SK-MEL-5 (cell line): ENCODE measurements around the gene FIZ1. TPM values are rescaled to one million over a fixed set of nuclear protein-coding genes. Genes with fewer than 3 reads are reported as not detected.

Experiments
- DNase-seq: peaks from one replicate; pipeline ENCODE4 v3.0.0-alpha.2; 2016; ENCODE audit warnings: low read depth, low spot score
- in situ Hi-C: cut with HindIII; loops from 2 replicates; pipeline ENCODE4 v1.10.0; 2016; ENCODE audit warnings: low sequenced_read_pairs, high pct_unique_total_duplicates, low pct_unique_long_range_greater_than_20kb
- total RNA-seq: library from RNA; depleted of rRNA; stranded (reverse); fragments of >200 nt; shearing (Covaris generic); gene quantifications from 2 replicates; pipeline ENCODE4 v1.2.3, GENCODE V29; 2014

The FIZ1 gene
- total RNA-seq, 1 experiment from 2014 or later: 1.9 TPM

DNA sequence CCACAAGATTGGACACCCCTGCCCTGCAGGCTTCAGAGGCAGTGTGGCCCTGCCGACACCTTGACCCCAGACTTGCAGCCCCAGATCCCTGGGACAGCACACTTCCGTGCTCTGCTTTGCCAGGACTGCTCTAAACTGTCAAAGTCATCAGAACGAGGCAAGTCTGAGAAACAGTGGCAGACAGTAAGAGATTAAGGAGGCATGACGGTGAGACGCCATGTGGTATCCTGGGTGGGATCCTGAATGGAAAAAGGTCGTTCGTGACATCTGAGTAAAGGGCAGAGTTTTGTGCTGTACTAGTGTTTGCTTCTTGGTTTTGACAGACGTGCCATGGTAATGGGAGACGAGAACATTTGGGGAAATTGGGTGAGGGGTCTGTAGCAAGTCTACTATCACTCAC, 32.5 kb downstream of the FIZ1 start:
- DNase-seq: no peak
- in situ Hi-C loops: no loop called here

DNA sequence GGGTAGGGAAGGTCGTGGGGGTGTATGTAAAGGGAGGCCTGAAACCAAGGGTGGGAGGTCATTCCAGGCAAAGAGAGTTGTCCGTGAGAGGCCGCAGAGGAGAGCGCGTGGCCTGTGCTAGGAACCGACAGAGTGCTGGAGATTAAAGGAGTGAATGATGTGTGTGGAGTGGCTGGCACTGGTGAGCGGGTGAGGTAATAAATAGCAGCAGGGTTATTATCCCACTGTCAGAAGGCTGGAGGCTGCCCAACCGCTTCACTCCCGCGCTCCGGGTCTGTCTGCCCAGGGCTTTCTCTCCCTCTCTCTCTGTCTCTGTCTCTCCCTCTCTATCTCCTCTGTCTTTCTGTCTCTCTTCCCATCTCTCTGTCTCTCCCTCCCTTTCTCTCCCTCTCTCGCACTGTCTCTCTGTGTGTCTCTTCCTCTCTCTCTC, 36.0 kb downstream of the FIZ1 start:
- in situ Hi-C loops: no loop called here
- DNase-seq: no peak

DNA sequence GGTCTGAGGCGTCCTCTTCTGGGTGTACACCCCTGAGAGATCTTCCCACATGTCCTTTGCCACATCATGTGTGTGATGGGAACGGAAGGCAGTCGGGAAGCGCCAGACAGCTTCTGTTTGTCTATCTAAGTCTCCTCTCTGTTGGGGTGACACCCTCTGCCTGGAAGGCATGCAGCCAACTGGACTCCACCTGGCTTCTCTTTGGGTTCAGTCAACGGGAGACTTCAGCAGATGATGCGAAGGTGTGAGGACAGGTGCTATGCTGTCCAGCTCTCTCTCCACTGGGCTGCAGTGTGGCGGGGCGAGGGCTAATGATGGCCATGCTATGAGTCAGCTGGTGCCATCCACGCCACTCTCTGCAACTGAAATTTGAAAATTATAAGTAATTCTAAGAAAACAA, 39.6 kb downstream of the FIZ1 start:
- in situ Hi-C loops: no loop called here
- DNase-seq: no peak

DNA sequence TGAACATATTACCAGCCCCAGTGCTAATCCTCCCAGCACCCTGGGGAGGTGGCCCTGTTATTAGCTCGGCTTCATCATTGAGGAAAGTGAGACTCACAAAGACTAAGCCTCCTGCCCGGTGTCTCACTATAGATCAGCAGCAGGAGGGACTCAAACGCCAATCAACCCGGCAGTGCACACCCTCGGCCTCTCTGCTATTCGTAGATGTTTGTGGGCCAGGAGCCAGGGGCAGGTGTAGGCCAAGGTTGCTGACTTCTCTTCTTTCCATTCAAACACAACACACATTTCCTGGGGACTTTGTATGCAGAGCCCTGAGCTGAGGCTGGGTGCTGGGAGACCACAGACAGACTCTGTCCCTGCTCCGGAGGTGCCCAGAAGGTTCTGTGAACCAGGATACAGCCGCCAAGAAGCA, 44.6 kb downstream of the FIZ1 start:
- no peak for DNase-seq
- in situ Hi-C loops: no loop called here

DNA sequence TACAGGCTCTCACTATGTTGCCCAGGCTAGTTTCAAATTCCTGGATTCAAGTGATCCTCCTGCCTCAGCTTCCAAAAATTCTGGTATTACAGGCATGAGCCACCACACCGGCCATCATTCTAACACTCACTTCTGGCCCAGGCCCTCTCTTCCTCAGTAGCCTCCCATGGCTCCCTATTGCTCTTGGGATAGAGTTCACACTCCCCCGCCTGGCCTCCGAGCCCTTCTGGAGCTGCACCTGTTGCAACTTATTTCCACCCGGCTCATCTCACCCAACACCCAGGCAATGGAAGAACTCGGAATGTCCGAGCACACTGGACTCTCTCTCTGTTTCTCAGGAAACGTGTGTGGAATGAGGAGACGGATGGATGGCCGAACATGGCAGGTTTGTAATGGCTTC, 45.0 kb downstream of the FIZ1 start:
- in situ Hi-C loops: no loop called here
- no peak for DNase-seq

DNA sequence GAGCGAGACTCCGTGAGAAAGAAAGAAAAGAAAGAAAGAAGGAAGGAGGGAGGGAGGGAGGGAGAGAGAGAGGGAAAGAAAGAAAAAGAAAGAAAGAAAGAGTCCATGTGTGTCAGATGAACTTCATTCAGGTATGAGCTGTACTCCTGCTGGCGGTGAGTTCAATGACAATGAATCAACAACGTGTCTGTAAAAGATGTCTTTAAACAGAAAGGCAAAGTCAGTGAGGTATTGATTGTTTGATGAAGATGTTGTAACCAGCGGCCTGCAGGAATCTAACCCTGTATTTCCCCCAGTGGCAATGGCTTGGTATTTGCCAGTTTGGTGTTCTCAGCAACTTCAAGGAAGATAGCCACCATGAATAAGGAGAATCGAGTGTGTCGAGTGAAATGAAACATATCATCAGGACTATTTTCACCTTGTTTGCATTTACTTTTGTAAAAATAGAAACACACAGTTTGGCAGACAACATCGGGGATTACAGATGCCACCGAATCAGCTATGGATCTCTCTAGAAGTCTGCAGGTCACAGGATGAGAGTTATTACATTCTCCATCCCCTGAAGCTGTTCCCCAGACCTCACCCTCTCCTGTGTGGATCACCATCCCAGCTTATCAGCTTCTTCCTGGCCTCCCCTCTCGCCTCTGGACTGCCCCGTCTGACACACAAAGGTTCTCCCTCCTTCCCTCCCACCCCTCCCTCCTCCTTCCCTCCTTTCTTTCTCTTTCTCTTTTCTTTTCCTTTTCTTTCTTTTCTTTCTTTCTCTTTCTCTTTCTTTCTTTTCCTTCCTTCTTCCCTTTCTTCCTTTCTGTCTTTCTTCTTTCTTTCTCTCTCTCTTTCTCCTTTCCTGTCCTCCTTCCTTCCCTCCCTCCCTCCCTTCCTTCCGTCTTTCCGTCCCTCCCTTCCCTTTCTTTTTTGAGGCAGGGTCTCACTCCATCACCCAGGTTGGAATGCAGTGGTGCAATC, 45.8 kb downstream of the FIZ1 start:
- no peak for DNase-seq
- in situ Hi-C loops: no loop called here

DNA sequence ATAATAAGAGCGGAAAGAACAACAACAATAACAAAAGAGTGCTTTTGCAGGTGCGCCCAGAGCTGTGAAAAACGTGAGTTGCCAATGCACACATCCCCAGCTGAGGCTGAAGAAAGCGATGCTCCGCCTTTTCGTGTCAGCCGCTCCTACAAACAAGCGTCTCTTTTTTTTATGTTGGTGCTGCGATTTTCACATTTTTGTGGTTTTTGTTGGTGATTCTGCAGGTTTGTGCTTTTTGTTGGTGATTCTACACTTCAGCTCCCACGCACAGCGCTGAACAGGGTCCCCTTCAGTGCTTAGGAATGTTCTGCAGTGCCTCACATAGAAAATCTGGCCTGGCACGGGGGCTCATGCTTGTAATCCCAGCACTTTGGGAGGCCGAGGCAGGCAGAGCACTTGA, 46.7 kb downstream of the FIZ1 start:
- DNase-seq: peak; percentile 9
- in situ Hi-C loops: no loop called here

DNA sequence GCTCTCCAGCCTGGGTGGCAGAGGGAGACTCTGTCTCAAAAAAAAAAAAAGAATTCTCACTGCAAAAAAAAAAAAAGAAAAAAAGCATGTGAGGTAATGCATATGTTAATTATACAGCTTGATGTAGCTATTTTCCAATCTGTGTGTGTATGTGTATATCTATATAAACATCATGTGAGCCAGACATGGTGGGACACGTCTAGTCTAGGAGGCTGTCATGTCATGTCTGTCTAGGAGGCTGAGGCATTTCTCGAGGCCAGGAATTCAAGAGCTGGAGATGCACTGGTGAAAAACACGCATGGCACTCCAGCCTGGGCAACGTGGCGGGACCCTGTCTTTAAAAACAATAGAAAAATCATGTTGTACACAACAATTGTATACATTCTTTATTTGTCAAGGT, 47.1 kb downstream of the FIZ1 start:
- in situ Hi-C loops: no loop called here
- no peak for DNase-seq

DNA sequence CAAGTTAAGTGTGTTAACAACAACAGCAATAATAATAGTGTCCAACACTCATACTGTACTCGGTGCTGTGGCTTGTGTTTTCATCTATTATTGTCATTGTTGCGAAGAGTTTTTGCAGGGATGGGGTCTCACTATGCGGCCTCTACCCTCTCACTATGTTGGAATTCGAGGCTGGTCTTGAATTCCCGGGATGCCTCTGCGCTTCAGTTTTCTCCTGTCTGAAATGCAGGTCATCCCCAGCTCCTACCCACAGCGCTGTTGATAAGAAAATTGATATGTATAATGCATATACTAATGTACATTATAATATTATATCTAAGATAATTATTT, 49.0 kb downstream of the FIZ1 start:
- no peak for DNase-seq
- in situ Hi-C loops: no loop called here

DNA sequence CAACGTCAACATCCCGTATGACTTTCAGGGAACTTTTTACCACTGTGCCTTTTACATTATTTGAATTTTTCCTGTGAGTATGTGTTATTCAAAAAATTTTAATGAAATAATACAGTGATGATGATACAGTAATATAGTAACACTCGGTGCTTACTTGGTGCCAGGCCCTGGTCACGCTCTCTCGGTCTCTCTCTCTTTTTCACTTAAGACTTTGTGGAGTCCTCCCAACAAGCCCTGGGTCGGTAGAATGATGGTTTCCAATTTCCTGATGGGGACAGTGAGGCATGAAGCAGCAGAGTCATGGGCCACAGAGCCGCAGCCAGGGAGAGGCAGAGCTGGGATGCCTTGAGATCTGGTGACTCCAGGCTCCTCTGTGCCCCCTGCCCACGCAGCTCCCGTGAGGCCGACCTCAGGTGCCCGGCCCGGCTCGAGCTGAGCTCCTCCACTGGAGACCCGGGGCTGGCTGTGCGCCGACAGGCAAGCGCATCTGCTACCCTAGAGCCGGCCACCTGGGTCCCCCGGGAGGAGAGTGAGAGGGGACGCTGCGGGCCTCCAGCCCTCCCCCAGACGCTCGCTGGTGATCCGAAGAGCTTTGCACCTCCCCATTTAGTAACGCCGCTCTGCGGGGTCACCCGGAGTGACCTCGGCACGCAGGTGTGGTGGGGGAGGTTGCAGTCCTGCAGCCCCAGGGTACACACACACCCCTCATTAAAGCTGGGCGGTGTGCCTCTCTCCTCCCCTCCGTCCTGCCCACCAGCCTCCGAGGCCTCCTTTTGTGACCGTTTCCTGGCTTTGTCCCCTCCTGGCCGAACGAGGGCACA, 49.6 kb downstream of the FIZ1 start:
- DNase-seq: no peak
- in situ Hi-C loops: no loop called here

DNA sequence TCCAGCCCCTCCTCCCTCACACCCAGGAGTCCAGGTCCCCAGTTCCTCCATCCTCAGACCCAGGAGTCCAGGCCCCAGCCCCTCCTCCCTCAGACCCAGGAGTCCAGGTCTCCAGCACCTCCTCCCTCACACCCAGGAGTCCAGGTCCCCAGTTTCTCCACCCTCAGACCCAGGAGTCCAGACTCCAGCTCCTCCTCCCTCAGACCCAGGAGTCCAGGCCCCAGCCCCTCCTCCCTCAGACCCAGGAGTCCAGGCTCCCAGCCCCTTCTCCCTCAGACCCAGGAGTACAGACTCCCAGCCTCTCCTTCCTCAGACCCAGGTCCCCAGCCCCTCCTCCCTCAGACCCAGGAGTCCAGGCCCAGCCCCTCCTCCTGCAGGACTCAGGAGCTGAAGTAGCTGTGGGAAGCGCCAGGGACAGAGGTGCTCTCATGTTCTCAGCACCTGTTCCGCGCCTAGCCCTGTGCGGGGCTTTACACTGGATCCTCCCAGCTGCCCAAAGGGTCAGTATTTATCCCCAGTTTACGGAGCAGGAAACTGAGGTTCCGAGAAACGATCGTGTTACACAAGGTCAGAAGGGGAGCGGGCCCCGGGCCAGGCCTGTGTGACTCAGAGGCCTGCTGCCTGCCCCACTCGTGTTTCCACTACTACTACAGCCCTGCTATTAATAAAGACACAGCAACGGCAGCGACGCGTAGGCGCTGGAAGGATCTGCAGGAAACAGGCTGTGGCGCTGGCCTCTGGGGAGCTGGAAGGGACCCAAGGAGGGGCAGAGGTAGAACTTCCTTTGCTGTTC, 52.3 kb downstream of the FIZ1 start:
- DNase-seq: peak; percentile 17
- in situ Hi-C loops: no loop called here

DNA sequence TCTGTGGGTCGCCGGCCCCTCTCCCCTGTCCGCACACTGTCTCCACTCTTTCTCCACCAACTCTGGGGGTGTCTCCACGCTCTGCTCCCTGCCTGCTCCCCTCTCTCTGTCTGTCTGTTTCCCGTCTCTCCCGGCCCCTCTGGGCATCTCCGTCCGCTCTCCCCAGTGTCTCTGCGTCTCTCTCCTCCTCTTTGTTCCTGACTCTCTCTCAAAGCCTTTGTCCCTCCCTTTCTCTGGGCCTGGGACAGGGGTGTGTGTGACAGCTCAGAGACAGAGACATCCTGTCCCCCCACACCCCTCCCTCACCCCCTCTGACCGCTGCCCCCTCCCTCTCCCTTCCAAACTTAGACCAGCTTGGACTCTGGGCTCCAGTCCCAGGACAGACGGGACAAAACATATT, 53.3 kb downstream of the FIZ1 start:
- in situ Hi-C loops: no loop called here
- DNase-seq: no peak

DNA sequence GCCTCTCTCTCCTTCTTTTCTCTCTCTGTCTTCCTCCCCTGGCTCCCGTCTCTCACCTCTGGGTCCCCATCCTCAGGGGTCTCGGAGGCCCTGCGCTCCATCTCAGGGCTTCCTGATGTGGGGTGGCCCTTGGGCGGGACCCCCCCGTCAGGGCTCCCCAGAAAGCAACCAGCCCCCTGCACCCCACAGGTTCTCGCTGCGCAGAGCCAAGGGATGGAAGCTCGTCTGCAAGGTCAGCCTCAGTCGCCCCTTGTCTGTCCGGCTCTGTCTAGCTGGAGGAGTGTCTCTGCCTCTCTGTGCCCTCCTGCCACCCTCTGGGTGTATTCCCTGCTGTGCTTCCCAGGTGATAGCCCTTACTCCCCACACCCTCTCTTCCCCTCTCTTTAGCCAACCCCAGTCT, 53.9 kb downstream of the FIZ1 start, which contains the start of gene SBK3:
SBK3 (minus strand) TSS at position 101 of the 400 bp plus-strand sequence; CDS start at position 101, 0 bp downstream.
- DNase-seq: no peak
- in situ Hi-C loops: no loop called here

DNA sequence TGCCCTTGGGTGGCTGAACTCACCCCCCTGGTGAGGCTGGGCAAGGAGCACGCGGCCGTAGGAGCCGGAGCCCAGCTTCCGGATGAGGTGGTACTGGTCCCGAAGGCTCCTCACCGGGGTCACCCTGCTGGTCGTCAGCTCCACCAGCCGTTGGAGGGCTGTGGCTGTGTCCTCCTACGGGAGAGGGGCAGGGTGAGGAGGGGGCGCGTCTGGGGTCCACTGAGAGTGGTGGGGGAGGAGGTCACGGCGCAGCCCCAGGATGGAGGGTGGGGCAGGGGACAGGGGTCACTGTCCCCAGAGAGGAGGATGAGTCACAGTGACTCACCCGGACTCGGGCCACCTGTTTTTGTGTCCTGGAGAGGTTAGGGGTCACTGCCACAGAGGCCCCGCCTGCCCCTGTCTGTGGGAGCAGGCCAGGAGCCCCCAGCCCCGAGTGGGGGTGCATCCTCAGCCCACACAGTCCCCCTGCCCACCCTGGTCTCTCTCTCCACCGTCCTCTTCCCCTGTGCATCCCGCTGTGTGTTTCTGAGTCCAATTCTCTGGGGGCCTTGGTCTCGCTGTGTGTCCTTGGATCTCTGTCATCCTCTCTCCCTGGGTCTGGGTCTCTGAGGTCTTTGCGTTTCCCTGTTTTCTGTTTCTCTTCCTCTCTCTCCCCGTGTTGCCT, 54.4 kb downstream of the FIZ1 start:
- no peak for DNase-seq
- in situ Hi-C loops: no loop called here

DNA sequence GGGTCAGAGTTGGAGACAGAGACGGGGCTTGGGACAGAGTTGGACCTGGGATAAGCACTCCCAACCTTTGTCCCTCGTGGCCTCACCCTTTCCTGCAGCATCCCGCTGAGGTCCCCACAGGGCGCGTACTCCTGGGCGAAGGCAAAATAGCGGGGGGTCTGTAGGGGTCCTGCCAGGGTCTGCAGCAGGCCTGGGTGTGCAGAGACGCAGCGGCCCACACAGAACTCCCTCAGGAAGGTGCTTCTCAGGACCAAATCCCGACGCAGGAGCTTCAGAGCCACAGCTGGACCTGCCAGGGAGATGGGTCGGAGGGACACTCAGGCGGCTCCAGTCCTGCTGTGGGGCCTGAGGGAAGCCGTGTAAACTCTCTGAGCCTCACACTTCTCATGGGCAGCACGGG, 55.3 kb downstream of the FIZ1 start:
- no peak for DNase-seq
- in situ Hi-C loops: no loop called here

DNA sequence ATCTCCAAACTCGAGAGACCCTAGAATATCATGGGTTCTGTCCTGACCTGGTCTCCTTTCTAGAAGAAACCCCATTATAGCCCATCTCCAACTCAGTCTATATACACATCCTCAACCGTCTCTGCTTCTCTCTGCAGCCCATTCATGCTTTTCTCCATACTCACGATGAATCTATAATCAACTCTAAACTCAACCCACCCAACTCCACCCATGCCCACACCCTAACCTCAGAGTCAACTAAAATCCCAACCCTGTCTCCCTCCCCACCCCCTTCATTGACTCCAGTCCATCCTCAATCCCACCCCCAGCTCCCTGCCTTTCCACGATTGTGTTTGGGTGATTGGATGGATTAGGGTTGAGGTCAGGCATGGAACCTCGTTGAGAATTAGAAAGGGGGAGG, 55.8 kb downstream of the FIZ1 start:
- in situ Hi-C loops: no loop called here
- DNase-seq: no peak

DNA sequence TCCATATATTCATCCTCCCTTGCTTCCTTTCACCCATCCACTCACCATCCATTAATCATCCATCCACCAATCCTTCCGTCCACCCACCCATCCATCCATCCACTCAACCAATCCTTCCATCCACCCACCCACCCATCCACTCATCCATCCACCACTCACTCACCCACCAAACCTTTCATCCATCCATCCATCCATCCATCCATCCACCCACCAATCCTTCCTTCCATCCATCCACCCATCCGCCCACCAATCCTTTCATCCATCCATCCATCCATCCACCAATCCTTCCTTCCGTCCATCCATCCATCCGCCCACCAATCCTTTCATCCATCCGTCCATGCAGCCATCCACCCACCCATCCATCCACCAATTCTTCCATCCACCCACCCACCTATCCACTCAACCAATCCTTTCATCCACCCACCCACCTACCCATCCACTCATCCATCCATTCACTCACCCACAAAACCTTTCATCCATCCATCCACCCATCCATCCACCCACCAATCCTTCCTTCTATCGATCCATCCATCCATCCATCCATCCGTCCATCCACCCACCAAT, 56.9 kb downstream of the FIZ1 start:
- DNase-seq: no peak
- in situ Hi-C loops: no loop called here
